Uterus (tissue), 2 donors: ENCODE measurements around the gene CENPO.

Experiments
- CTCF ChIP-seq, 4 experiments: fragments of 200-600 bp in 2 of 4; fragments of 450-650 bp in 2 of 4; sonication (generic) in 2 of 4; IDR thresholded peaks; one replicate each; pipeline ENCODE4 v1.5.1; 2016 to 2019; ENCODE audit warnings: antibody characterized with exemption in 4 of 4, mild to moderate bottlenecking in 2 of 4, moderate library complexity in 1 of 4
- POLR2A ChIP-seq, 2 donors: fragments of 450-650 bp; IDR thresholded peaks; one replicate each; pipeline ENCODE4 v1.6.1; 2016; ENCODE audit warnings: antibody characterized with exemption in 2 of 2, mild to moderate bottlenecking in 1 of 2, moderate library complexity in 1 of 2

DNA sequence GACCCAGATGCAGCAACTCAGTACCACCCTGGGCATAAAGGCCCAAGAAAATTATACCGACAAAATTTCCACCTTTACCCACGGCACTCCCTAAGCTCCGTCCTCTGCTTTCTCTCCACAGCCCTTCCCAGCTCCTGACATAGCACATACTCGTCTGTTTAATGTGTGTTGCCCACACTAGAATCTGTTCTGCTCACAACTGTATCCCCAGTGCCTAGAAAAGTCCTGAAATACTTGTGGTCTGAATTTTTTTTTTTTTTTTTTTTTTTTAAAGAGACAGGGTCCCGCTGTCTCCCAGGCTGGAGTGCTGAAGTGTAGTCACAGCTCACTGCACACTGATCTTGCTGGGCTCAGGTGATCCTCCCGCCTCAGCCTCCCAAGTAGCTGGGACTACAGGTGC lies 64.5 kb downstream of the CENPO start:
- no peak for TF ChIP-seq POLR2A (IDR thresholded peaks at IDR 0.05)
- TF ChIP-seq CTCF (IDR thresholded peaks at IDR 0.05), result no peak
